GM18951 (cell line): ENCODE measurements around the gene BTBD17.

Source experiments
- POLR2A ChIP-seq: IDR thresholded peaks from 4 replicates; pipeline ENCODE4 v1.6.1; 2011; ENCODE audit warnings: mild to moderate bottlenecking; ENCODE audit not compliant: insufficient read length, insufficient read depth; ENCODE audit errors: extremely low read depth
- in situ Hi-C: fragments of 300-500 bp; cut with MboI; formaldehyde crosslinking; loops from one replicate; pipeline ENCODE4 v1.12.0; 2022; ENCODE audit warnings: low sequenced_read_pairs, mixed read lengths, inconsistent platforms; ENCODE audit not compliant: unreplicated experiment

Gene BTBD17

DNA sequence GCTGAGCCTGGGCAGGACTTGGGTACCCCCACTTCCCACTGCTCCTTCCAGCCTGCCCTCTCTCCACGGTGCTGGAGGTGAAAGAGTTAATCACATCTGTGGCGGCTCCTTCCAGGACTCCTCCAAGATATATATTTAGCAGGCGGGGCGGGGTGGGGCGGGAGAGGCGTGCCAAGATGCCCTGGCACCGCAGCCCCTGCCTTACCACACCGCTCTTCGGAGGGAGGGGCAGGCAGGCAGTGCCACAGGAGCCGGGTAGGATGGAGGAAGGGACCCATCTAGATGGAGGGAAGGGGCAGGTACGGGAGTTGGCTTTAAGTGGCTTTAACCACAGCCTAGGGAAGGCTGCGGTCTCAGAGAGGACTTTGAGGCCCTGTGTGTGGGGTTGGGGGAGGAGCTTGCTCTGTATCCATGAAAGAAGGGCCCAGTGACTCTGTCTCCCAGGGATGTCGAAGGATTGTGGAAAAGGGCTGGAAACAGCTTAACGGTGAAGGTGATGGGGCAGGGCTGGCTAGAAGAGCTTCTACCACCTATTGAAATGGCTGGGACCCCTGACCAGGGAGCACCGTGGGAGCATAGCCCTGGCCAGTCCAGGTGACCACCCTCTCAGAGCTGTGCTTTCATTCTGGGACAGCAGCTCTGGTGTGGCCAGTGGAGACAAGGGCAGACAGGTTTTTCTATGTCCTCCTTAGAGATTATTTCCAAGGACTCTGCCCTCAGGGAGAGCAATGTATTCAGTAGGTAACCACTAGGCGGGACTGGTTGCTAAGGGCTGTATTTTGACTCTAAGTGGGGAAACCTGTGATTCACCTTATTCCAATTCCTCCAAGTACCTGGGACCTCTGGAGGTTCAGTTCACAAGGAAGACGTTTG, 18.7 kb upstream of the BTBD17 start:
- in situ Hi-C loops: no loop called here
- no peak for TF ChIP-seq POLR2A

DNA sequence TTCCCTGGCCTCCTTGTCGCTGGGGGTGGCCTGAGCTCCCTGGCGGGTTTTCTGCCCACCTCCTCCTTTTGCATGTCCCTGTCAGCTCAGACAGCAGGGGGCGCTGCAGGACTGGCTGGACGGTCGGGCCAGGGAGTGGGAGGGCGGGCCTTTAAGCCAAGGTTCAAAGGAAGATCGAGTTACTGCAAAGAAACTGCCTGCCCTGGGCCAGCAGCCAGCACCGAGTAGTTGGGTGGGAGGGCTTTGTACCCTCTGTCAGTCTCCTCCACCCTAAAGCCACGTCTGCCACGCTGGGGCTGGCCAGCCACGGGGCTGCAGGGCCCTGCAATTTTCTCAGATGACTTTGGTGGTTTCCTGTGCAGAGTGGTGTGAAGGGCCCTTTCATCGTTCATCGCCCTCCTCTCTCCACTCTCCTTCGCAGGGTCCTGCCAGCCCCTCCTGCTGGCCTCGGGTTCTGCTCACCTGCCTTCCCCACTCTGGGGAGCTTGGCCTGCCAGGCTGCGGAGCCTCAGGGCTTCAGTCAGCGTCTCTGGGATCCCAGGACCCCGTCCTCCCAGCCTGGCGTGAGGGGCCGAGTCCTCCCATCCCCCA, 17.9 kb upstream of the BTBD17 start:
- in situ Hi-C loops: no loop called here
- TF ChIP-seq POLR2A: no peak

DNA sequence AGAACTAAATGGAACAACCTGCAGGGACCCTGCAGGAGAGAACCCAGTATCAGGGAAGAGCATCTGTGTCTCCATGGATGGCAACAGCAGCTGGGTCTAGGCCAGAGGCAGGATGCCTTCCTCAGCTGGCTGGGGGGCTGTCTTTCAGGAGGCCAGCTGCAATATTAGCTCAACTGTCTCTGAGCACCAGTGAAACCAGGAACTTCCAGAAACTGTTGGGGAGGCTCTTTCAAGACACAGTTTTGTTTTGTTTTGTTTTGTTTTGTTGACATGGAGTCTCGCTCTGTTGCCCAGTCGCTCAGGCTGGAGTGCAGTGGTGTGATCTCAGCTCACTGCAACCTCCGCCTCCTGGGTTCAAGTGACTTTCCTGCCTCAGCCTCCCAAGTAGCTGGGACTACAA, 13.2 kb upstream of the BTBD17 start:
- in situ Hi-C loops: no loop called here
- no peak for TF ChIP-seq POLR2A

DNA sequence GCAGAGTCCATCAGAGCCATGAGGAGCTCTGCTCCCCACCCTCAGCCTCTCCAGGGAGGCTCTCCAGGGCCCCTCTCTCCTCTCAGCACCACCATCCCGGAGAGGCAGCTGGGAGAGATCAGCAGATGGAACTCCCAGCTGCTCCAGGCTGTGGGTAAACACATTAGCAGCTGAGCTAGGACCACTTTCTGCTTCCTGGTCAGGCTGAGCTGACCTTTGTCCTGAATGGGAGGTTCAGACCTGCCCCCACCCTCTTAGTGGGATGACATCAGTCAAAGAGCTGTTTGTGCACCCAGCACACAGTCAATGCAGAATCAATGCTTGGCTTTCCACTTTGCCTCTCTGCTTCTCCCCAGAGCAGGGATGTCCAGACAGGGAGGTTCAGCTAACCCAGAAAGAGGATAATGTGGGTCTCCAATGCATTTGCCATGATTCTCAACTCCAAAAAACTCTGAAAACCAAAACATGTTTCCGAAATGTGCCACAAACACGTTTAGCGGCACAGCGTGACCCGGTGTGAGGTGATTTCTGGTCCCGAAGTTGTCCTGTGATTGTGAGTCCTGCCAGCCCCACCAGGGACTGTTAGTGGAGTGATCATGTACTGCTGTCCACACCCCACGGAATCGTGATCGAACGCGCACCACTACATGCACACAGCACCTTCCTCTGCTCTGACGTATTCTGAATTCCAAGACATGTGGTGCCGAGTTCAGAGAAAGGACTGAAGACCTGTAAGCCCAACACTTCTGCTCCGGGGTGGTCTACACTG, 12.4 kb upstream of the BTBD17 start:
- no peak for TF ChIP-seq POLR2A
- in situ Hi-C loops: no loop called here

DNA sequence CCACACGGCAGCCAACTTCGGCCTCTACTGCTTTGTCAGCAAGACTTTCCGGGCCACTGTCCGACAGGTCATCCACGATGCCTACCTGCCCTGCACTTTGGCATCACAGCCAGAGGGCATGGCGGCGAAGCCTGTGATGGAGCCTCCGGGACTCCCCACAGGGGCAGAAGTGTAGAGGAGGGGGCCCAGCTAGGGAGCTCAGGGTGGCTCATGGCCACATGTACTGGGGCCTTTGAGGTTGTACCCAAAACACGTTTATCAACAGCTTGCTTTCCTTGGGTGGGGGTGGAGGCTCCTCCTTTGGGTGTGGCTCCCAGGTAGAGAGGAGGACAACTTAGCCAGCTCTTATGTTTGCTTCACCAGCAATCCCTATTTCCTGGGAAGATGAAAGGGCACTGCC, 10.8 kb upstream of the BTBD17 start:
- in situ Hi-C loops: no loop called here

DNA sequence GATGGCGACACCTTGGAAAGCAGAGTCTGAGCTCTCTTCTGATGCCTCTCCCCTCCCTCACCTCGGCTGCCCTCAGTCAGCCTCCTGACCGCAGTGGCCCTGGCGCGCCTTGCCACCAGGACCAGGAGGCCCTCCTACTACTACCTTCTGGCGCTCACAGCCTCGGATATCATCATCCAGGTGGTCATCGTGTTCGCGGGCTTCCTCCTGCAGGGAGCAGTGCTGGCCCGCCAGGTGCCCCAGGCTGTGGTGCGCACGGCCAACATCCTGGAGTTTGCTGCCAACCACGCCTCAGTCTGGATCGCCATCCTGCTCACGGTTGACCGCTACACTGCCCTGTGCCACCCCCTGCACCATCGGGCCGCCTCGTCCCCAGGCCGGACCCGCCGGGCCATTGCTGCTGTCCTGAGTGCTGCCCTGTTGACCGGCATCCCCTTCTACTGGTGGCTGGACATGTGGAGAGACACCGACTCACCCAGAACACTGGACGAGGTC, 10.0 kb upstream of the BTBD17 start:
- in situ Hi-C loops: no loop called here
- TF ChIP-seq POLR2A: no peak

More for the DNA sequence above, 10.8 kb upstream of the BTBD17 start:
- no peak for TF ChIP-seq POLR2A

DNA sequence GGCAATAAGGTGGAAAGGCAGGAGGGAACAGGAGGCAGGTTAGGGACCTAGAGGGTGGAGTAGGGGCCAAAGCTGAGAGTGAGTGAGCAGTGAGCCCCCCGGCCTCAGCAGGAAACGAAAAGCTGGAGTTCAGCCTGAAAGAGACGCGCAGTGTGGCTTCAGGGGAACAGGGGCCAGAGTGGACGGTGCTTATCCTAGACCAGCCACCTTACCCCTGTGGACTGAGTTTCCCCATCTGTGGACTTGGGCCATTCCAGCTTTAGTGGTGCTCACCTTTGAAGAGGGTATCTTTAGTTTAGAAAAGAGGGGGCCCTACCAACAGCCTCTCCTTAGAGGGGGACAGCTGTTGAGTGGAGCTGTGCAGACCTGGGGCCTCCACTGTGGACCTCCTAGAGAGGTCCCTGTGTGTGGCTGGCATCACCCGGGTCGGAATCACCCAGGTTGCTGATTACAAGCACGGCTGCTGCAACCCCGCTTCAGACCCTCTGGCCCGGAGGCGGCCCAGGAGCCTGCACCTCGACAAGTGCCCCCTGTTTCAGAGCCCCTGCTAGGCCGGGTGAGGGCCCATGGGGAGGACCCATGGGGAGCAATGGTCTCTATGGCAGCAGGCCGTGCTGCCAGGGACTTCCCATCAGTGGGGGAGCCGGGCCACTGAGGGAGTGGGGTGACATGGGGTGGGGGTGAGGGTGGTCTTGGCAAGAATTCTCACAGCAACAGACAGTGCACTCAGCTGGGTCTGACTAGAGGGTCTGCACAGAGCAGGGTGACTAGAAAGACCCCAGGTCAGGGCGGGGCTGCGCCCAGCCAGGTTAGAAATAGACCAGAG, 8.2 kb upstream of the BTBD17 start:
- no peak for TF ChIP-seq POLR2A
- in situ Hi-C loops: no loop called here

DNA sequence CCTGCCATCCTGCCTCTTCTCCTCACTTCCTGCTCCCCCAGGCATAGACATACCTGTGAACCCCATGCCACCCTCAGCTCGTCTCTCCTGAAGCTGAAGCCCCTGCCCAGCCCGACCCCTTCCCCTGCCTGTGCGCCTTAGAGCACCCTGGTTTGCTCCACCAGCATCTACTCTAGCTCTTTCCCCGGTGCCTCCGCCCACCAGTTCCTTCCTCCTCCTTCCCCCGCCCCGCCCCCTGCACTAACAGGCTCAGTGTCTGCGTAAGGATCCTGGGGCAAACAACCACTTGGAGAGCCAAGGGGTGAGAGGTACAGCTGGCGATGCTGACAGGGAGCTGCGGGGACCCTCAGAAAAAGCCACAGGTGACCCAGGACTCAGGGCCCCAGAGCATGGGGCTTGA, 7.6 kb upstream of the BTBD17 start:
- in situ Hi-C loops: no loop called here
- TF ChIP-seq POLR2A: no peak

DNA sequence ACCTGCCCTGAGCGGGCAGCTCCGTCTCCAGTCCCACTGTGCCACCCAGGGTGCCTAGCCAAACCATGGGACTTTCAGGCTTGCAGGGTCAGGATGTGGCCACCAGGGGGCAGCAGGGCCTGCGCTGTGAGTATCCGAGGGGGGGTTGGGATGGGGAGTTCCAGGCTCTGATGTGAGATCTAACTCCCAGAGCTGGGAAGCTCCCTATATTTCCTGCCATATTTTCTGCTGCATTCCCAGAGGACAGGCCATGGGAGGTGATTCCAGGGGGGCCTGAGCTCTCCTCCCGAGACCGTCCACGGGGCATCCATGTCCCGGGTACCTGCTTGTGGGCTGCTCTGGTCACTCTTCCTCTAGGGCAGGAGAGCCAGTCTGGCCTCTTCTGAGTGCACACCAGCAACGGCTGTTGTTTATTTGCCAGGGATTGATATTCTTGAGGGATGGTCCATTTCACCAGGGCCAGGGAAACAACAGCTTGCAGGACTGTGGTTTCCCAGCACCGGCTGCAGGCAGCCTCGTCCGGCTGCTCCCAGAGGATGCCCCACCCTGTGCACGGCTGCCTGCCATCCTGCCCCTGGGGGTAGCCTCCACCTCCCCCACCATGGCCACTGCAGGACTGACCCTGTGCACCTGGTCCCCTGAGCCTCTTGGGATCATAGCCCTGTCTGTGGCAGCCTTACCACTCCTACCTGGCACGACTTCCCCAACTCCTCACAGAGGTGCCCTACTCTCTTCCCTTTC, 6.8 kb upstream of the BTBD17 start:
- in situ Hi-C loops: no loop called here
- TF ChIP-seq POLR2A: no peak

DNA sequence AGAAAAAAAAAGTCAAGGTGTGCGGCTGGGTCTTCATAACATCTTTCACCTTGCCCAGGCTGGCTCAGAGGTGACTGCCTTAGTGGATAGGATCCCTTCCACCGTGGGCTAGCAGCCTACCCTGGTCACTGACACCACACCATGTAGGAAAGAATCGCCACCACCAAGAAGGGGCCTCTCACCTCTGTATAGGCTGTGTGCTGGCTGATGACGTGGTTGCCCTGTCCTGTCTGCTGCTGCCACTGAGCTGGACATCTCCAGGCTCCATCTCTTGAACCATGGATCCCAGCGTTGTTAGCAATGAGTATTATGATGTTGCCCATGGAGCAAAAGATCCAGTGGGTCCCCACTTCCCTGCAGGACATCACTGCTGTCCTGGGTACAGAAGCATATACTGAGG, 5.5 kb upstream of the BTBD17 start, which contains the start of gene GPR142:
GPR142 (plus strand) TSS at position 301 of the 400 bp plus-strand sequence. CDS start 2,035 bp downstream, outside the sequence.
- in situ Hi-C loops: no loop called here
- TF ChIP-seq POLR2A: no peak

DNA sequence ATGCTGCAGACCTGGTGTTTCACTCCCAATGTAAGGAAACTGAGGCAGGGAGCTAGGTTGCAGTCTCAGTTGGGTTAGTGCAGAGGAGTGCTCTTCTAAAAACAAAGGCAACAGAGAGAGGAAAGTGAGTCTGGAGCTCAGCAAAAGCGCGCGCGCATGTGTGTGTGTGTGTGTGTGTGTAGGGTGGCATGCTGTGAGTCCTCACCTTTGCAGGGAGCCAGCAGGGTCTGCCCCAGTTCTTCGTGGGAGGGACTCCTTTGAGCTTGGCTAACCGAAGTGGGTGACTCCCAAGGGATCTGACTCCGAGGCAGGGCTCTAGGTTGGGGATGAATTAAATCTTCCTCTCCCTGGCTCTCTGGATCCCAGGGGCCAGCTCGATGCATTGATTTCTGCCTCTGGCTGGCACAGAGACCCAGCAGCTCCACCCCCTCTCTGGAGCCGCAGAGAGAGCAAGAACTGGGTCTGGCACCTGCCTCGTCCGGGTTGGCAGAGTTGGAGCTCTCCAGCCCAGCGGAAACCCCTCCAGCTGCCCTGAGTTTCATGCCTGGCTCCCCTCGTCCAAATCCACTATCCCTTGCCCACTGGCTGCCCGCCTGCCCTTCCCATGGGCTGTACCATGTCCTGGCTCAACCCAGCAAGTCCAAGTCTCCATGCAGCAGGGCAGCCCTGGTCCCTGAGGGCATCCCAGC, 1.3 kb upstream of the BTBD17 start:
- in situ Hi-C loops: no loop called here
- TF ChIP-seq POLR2A: no peak
